Panc1 (cell line): ENCODE measurements around the gene SCN9A.

Experiments used
- CTCF ChIP-seq: fragments of 450-650 bp; IDR thresholded peaks from 2 replicates; pipeline ENCODE4 v1.5.1; 2017; ENCODE audit warnings: mild to moderate bottlenecking
- POLR2AphosphoS5 ChIP-seq: IDR thresholded peaks from 2 replicates; pipeline ENCODE4 v1.6.1; 2012; ENCODE audit warnings: mild to moderate bottlenecking, low read depth, low read length, moderate library complexity
- REST ChIP-seq, 2 experiments: IDR thresholded peaks; 2 replicates each; pipeline ENCODE4 v1.6.1; 2011 to 2012; ENCODE audit warnings: low read depth in 2 of 2, control low read depth in 1 of 2, low read length in 1 of 2, mild to moderate bottlenecking in 1 of 2, moderate library complexity in 1 of 2; ENCODE audit not compliant: insufficient read depth in 1 of 2
- SIN3A ChIP-seq: IDR thresholded peaks from 2 replicates; pipeline ENCODE4 v1.6.1; 2012; ENCODE audit warnings: low read depth, mild to moderate bottlenecking, low read length, moderate library complexity, borderline replicate concordance; ENCODE audit not compliant: insufficient read depth
- TCF7L2 ChIP-seq: IDR thresholded peaks from 2 replicates; pipeline ENCODE4 v1.6.1; 2011; ENCODE audit warnings: mild to moderate bottlenecking, low read depth, low read length, inconsistent platforms

DNA sequence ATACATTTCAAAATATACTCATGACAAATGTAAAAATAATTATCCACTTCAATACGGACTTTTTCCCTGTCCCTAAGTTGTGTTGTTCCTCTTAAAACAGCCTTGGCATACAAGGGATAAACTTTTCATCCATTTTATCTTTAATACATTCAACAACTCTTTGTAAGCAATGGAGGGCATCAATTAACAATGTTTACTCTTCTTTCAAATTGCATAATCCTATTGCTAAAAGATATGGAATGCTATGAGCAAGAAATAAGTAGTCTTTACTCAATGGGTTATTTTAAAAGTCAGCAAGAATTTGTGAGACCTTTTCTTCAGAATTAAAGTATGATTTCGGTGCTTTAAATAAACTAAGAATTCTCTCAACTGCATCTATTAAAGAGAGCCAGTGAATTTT is 41.9 kb downstream of the SCN9A start:
- TF ChIP-seq CTCF (no peak), POLR2AphosphoS5 (no peak), SIN3A (no peak), REST (IDR thresholded peaks at IDR 0.05; ENCODE audit: insufficient read depth in 1 of 2, low read depth in 2 of 2, low read length in 1 of 2) (no peak), TCF7L2 (no peak)
